GM12878 (cell line): ENCODE measurements around the gene RANBP17. TPM values are rescaled to one million over a fixed set of nuclear protein-coding genes. Genes with fewer than 3 reads are reported as not detected.

Source experiments
- ATAC-seq: fragments of 200-7000 bp; cut with Tn5 transposase; 3 replicates; pipeline ENCODE4 v1.9.1; 2020; ENCODE audit warnings: mild to moderate bottlenecking, moderate library complexity
- BruUV-seq: library from RNA; stranded (reverse); fragments of 400-500 nt; replicated peaks from 2 replicates; lab custom pipeline; 2021; lab: Mats Ljungman, UMichigan
- CTCF ChIA-PET: fragments of 300-600 bp; sonication (Branson Sonifier 250); formaldehyde crosslinking; extraction: SDS; loops from one replicate; lab custom pipeline; 2021; ENCODE audit warnings: inconsistent platforms; lab: Yijun Ruan, JAX
- POLR2A ChIA-PET: fragments of 350-600 bp; formaldehyde crosslinking; extraction: SDS; loops from one replicate; lab custom pipeline; 2021; ENCODE audit warnings: inconsistent platforms; lab: Charles Lee
- RAD21 ChIA-PET: fragments of 300-600 bp; sonication (Branson Sonifier 250); formaldehyde crosslinking; loops from one replicate; lab custom pipeline; 2023; ENCODE audit warnings: antibody characterized with exemption; ENCODE audit not compliant: unreplicated experiment; lab: Charles Lee
- SMC1A ChIA-PET: fragments of 300-600 bp; sonication (Branson Sonifier 250); formaldehyde crosslinking; loops from one replicate; lab custom pipeline; 2023; ENCODE audit not compliant: unreplicated experiment, uncharacterized antibody; lab: Charles Lee
- DNase-seq: peaks from one replicate; pipeline ENCODE4 v3.0.0-alpha.2; 2011; ENCODE audit warnings: low read depth, low spot score
- FAIRE-seq: peaks from 3 replicates; lab custom pipeline; 2011; peaks lifted over from hg19 to GRCh38; lab: Jason Lieb, UNC
- H2AFZ ChIP-seq: 2 replicates; pipeline ENCODE4 v1.6.0; 2011; ENCODE audit warnings: low read depth, low read length, control low read depth; ENCODE audit not compliant: control insufficient read depth
- H3K27ac ChIP-seq: 2 replicates; pipeline ENCODE4 v1.5.1; 2011; ENCODE audit warnings: control low read depth; ENCODE audit not compliant: control insufficient read depth, insufficient read depth
- H3K27me3 ChIP-seq, 2 experiments: replicated peaks in 1 of 2; 2 replicates each; pipeline versions ENCODE4 v1.6.0 to v1.6.1; 2011; ENCODE audit warnings: low read length in 1 of 2; ENCODE audit not compliant: control insufficient read depth in 2 of 2, insufficient read depth in 2 of 2
- H3K36me3 ChIP-seq, 2 experiments: 2 replicates each; pipeline ENCODE4 v1.5.1; 2011; ENCODE audit warnings: low read length in 1 of 2; ENCODE audit not compliant: control insufficient read depth in 2 of 2, insufficient read depth in 2 of 2
- H3K4me1 ChIP-seq: 2 replicates; pipeline ENCODE4 v1.6.1; 2011; ENCODE audit warnings: mild to moderate bottlenecking, low read length, moderate library complexity, mixed read lengths; ENCODE audit not compliant: control insufficient read depth, insufficient read depth
- H3K4me2 ChIP-seq: 2 replicates; pipeline ENCODE4 v1.6.0; 2011; ENCODE audit warnings: control low read depth; ENCODE audit not compliant: control insufficient read depth, insufficient read depth
- H3K4me3 ChIP-seq: fragments of 200-600 bp; sonication (generic); 2 replicates; pipeline ENCODE4 v1.5.1; 2016
- H3K79me2 ChIP-seq: 2 replicates; pipeline ENCODE4 v1.6.0; 2011; ENCODE audit warnings: low read length; ENCODE audit not compliant: control insufficient read depth, insufficient read depth
- H3K9ac ChIP-seq: 2 replicates; pipeline ENCODE4 v1.8.0; 2011; ENCODE audit warnings: low read length, control low read depth, mixed read lengths; ENCODE audit not compliant: control insufficient read depth, insufficient read depth
- H3K9me3 ChIP-seq: replicated peaks from 3 replicates; pipeline ENCODE4 v1.5.1; 2011; ENCODE audit warnings: mild to moderate bottlenecking, low read length; ENCODE audit not compliant: control insufficient read depth, insufficient read depth
- H4K20me1 ChIP-seq: 2 replicates; pipeline ENCODE4 v1.6.0; 2011; ENCODE audit not compliant: control insufficient read depth, insufficient read depth
- BHLHE40 ChIP-seq, 2 experiments: fragments of 450-650 bp in 1 of 2; IDR thresholded peaks; 2 replicates each; pipeline ENCODE4 v1.6.1; 2011 to 2017; ENCODE audit warnings: low read depth in 2 of 2, borderline replicate concordance in 1 of 2, improper control_type of control experiment in 1 of 2, low read length in 1 of 2, mild to moderate bottlenecking in 1 of 2
- CREM ChIP-seq: IDR thresholded peaks from 2 replicates; pipeline ENCODE4 v1.6.1; 2014; ENCODE audit warnings: antibody characterized with exemption, low read depth
- POU2F2 ChIP-seq: IDR thresholded peaks from 3 replicates; pipeline ENCODE4 v1.6.1; 2011; ENCODE audit warnings: low read depth, mild to moderate bottlenecking, low read length, borderline replicate concordance
- SMARCA5 ChIP-seq: fragments of 450-650 bp; IDR thresholded peaks from 2 replicates; pipeline ENCODE4 v1.6.1; 2017; ENCODE audit warnings: mild to moderate bottlenecking
- SP1 ChIP-seq: IDR thresholded peaks from one replicate; pipeline ENCODE4 v1.6.1; 2011; ENCODE audit warnings: low read depth, low read length
- STAT1 ChIP-seq: fragments of 450-650 bp; conservative IDR thresholded peaks from 2 replicates; pipeline ENCODE4 v1.6.1; 2014; ENCODE audit warnings: antibody characterized with exemption, mild to moderate bottlenecking
- TARDBP ChIP-seq: IDR thresholded peaks from 2 replicates; pipeline ENCODE4 v1.6.1; 2016; ENCODE audit warnings: borderline replicate concordance
- TBL1XR1 ChIP-seq: IDR thresholded peaks from 2 replicates; pipeline ENCODE4 v1.6.1; 2012; ENCODE audit warnings: low read depth, low read length, improper control_type of control experiment
- ZNF217 ChIP-seq: fragments of 450-650 bp; IDR thresholded peaks from 2 replicates; pipeline ENCODE4 v1.6.1; 2017; ENCODE audit warnings: antibody characterized with exemption, mild to moderate bottlenecking
- ZNF622 ChIP-seq: fragments of 450-650 bp; IDR thresholded peaks from 2 replicates; pipeline ENCODE4 v1.6.1; 2017; ENCODE audit warnings: mild to moderate bottlenecking, inconsistent platforms
- ZZZ3 ChIP-seq: IDR thresholded peaks from 2 replicates; pipeline ENCODE4 v1.6.1; 2011; ENCODE audit warnings: low read depth; ENCODE audit not compliant: control insufficient read depth, insufficient read length
- WGBS: methylation state at CpG from one replicate; pipeline ENCODE4 v1.1.6; 2016; ENCODE audit warnings: low lambda C conversion rate; ENCODE audit not compliant: insufficient replicate concordance, insufficient coverage; ENCODE audit errors: missing lambda C conversion rate; 5-methylcytosine and 5-hydroxymethylcytosine counted together
- in situ Hi-C: fragments of 300-500 bp; cut with MboI; formaldehyde crosslinking; loops from 9 replicates; pipeline ENCODE4 v1.14.3; 2018; ENCODE audit warnings: mixed read lengths
- intact Hi-C: fragments of 100-400 bp; cut with micrococcal nuclease; formaldehyde crosslinking; loops from one replicate; pipeline ENCODE4 v1.14.2; 2022; ENCODE audit not compliant: unreplicated experiment
- polyA plus RNA-seq, 11 experiments: library from polyadenylated mRNA; depleted of rRNA in 4 of 11; unstranded in 6 of 11; stranded (reverse) in 5 of 11; fragments of >200 nt; fragmentation: Nextera tagmentation in 4 of 11; fragmentation: Illumina TruSeq in 1 of 11; extraction: Ambion mirVana in 4 of 11; extraction: Trizol in 1 of 11; gene quantifications; 1 replicate in 1 of 11; 2 replicates in 10 of 11; pipeline versions ENCODE4 v1.2.1 to v1.2.3, GENCODE V29; 2011 to 2016; ENCODE audit warnings: inconsistent platforms in 2 of 11, missing spikeins in 2 of 11, low read depth in 1 of 11
- total RNA-seq, 4 experiments: library from RNA; depleted of rRNA in 3 of 4; stranded (reverse); fragments of >200 nt in 3 of 4; fragmentation: Illumina TruSeq in 1 of 4; extraction: Trizol in 1 of 4; gene quantifications; 2 replicates each; pipeline versions ENCODE4 v1.2.1 to v1.2.3, GENCODE V29; 2013 to 2021
- TF ChIP-seq, protein P1 (sequence below): fragments of 450-650 bp; formaldehyde crosslinking; IDR thresholded peaks from 2 replicates; pipeline ENCODE4 v1.5.0; 2022; ENCODE audit warnings: mild to moderate bottlenecking, missing genetic modification characterization
- TF ChIP-seq, protein P2 (sequence below): fragments of 450-650 bp; IDR thresholded peaks from 2 replicates; pipeline ENCODE4 v1.6.1; 2017; ENCODE audit warnings: antibody characterized with exemption, mild to moderate bottlenecking, moderate library complexity
- TF ChIP-seq, protein P3 (sequence below): fragments of 150-350 bp; IDR thresholded peaks from 2 replicates; pipeline ENCODE4 v1.6.1; 2016; ENCODE audit warnings: low read depth, low read length
- TF ChIP-seq, protein P4 (sequence below): IDR thresholded peaks from 2 replicates; pipeline ENCODE4 v1.6.1; 2012; ENCODE audit warnings: low read depth, low read length, improper control_type of control experiment

The RANBP17 gene
- total and polyA plus RNA-seq, 10 of the 15 experiments (the other 5 are each of a cell fraction or from before 2014, with no cell fraction given), result 0.10 TPM; not detected in 9

DNA sequence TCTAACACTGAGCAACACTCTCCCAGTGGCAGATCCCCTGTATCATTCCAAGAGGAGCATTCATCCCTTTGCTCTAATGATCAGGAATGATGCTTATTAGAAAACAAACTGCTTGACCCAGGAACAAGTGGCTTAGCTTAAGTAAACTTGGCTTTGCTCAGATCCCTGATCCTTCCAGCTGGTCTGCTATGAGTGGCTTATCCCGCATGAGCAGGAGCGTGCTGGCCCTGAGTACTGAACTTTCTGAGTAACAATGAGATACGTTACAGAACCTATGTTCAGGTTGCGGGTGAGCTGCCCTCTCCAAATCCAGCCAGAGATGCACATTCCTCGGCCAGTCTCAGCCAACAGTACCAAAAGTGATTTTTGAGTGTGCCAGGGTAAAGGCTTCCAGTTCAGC, 48.6 kb upstream of the RANBP17 start:
- Histone ChIP-seq H3K36me3 (no peaks in the 10 kb centered on the region), H3K27ac (no peak overlapping the region), H2AFZ (no peak overlapping the region), H3K4me1 (no peaks in the 10 kb centered on the region), H4K20me1 (no peaks in the 10 kb centered on the region), H3K27me3 (no peaks in the 10 kb centered on the region), H3K79me2 (no peaks in the 10 kb centered on the region), H3K9ac (no peak overlapping the region), H3K4me3 (no peak overlapping the region), H3K9me3 (no peaks in the 10 kb centered on the region), H3K4me2 (no peak overlapping the region)
- FAIRE-seq (no peak), DNase-seq (no peak), ATAC-seq (no peak)
- ChIA-PET CTCF (interaction anchor here (1.1 kb wide), 1 partner anchor 22 kb away, joined by 3 read pairs; no protein-coding TSS in a partner anchor), RAD21 (no interaction called here), POLR2A (no interaction called here), SMC1A (interaction anchor here (1.0 kb wide), 1 partner anchor 8 kb away, joined by 3 read pairs; no protein-coding TSS in a partner anchor)
- intact Hi-C loops (no loop called here), in situ Hi-C loops (no loop called here)
- no TSS peak for BruUV-seq
- 45% methylated on average over 5 of the region's 5 CpGs for WGBS
- TF ChIP-seq SP1, result no peak
- TF ChIP-seq, protein P1, sequence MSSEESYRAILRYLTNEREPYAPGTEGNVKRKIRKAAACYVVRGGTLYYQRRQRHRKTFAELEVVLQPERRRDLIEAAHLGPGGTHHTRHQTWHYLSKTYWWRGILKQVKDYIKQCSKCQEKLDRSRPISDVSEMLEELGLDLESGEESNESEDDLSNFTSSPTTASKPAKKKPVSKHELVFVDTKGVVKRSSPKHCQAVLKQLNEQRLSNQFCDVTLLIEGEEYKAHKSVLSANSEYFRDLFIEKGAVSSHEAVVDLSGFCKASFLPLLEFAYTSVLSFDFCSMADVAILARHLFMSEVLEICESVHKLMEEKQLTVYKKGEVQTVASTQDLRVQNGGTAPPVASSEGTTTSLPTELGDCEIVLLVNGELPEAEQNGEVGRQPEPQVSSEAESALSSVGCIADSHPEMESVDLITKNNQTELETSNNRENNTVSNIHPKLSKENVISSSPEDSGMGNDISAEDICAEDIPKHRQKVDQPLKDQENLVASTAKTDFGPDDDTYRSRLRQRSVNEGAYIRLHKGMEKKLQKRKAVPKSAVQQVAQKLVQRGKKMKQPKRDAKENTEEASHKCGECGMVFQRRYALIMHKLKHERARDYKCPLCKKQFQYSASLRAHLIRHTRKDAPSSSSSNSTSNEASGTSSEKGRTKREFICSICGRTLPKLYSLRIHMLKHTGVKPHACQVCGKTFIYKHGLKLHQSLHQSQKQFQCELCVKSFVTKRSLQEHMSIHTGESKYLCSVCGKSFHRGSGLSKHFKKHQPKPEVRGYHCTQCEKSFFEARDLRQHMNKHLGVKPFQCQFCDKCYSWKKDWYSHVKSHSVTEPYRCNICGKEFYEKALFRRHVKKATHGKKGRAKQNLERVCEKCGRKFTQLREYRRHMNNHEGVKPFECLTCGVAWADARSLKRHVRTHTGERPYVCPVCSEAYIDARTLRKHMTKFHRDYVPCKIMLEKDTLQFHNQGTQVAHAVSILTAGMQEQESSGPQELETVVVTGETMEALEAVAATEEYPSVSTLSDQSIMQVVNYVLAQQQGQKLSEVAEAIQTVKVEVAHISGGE, result no peak
- no peak for TF ChIP-seq CREM
- no peak for TF ChIP-seq SMARCA5
- TF ChIP-seq BHLHE40 (IDR thresholded peaks at IDR 0.05; ENCODE audit: borderline replicate concordance in 1 of 2, low read depth in 2 of 2, low read length in 1 of 2), result no peak
- TF ChIP-seq ZNF622, result no peak
- TF ChIP-seq TBL1XR1, result no peak
- TF ChIP-seq, protein P2, sequence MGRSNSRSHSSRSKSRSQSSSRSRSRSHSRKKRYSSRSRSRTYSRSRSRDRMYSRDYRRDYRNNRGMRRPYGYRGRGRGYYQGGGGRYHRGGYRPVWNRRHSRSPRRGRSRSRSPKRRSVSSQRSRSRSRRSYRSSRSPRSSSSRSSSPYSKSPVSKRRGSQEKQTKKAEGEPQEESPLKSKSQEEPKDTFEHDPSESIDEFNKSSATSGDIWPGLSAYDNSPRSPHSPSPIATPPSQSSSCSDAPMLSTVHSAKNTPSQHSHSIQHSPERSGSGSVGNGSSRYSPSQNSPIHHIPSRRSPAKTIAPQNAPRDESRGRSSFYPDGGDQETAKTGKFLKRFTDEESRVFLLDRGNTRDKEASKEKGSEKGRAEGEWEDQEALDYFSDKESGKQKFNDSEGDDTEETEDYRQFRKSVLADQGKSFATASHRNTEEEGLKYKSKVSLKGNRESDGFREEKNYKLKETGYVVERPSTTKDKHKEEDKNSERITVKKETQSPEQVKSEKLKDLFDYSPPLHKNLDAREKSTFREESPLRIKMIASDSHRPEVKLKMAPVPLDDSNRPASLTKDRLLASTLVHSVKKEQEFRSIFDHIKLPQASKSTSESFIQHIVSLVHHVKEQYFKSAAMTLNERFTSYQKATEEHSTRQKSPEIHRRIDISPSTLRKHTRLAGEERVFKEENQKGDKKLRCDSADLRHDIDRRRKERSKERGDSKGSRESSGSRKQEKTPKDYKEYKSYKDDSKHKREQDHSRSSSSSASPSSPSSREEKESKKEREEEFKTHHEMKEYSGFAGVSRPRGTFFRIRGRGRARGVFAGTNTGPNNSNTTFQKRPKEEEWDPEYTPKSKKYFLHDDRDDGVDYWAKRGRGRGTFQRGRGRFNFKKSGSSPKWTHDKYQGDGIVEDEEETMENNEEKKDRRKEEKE, result no peak
- no peak for TF ChIP-seq TARDBP
- TF ChIP-seq POU2F2, result no peak
- TF ChIP-seq STAT1, result no peak
- TF ChIP-seq ZZZ3, result no peak
- TF ChIP-seq, protein P3, sequence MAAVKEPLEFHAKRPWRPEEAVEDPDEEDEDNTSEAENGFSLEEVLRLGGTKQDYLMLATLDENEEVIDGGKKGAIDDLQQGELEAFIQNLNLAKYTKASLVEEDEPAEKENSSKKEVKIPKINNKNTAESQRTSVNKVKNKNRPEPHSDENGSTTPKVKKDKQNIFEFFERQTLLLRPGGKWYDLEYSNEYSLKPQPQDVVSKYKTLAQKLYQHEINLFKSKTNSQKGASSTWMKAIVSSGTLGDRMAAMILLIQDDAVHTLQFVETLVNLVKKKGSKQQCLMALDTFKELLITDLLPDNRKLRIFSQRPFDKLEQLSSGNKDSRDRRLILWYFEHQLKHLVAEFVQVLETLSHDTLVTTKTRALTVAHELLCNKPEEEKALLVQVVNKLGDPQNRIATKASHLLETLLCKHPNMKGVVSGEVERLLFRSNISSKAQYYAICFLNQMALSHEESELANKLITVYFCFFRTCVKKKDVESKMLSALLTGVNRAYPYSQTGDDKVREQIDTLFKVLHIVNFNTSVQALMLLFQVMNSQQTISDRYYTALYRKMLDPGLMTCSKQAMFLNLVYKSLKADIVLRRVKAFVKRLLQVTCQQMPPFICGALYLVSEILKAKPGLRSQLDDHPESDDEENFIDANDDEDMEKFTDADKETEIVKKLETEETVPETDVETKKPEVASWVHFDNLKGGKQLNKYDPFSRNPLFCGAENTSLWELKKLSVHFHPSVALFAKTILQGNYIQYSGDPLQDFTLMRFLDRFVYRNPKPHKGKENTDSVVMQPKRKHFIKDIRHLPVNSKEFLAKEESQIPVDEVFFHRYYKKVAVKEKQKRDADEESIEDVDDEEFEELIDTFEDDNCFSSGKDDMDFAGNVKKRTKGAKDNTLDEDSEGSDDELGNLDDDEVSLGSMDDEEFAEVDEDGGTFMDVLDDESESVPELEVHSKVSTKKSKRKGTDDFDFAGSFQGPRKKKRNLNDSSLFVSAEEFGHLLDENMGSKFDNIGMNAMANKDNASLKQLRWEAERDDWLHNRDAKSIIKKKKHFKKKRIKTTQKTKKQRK, result no peak
- TF ChIP-seq, protein P4, sequence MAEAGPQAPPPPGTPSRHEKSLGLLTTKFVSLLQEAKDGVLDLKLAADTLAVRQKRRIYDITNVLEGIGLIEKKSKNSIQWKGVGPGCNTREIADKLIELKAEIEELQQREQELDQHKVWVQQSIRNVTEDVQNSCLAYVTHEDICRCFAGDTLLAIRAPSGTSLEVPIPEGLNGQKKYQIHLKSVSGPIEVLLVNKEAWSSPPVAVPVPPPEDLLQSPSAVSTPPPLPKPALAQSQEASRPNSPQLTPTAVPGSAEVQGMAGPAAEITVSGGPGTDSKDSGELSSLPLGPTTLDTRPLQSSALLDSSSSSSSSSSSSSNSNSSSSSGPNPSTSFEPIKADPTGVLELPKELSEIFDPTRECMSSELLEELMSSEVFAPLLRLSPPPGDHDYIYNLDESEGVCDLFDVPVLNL, result no peak
- no peak for TF ChIP-seq ZNF217
